ENCODE results near the gene WASF3. TPM values are rescaled to one million over a fixed set of nuclear protein-coding genes. Genes with fewer than 3 reads are reported as not detected.

The WASF3 gene
- total RNA-seq, 1 experiment from 2014 or later, result 3.4 TPM

Other genes starting within 250 kb of the WASF3 start
- gene GPR12, start 203.1 kb downstream of the WASF3 start, total RNA-seq (2021; ENCODE audit: unreplicated experiment), result not detected